D721Med (cell line): ENCODE results near the gene CHRNA1.

Experiments used
- DNase-seq: peaks from one replicate; pipeline ENCODE4 v3.0.0; 2011; ENCODE audit warnings: low spot score; ENCODE audit not compliant: insufficient read length
- FAIRE-seq: peaks from 2 replicates; lab custom pipeline; 2011; peaks lifted over from hg19 to GRCh38; lab: Jason Lieb, UNC
- CTCF ChIP-seq: IDR thresholded peaks from 2 replicates; pipeline ENCODE4 v1.5.1; 2012; ENCODE audit warnings: mild to moderate bottlenecking, control low read depth; ENCODE audit not compliant: insufficient read depth; ENCODE audit errors: missing control alignments

CHRNA1 gene

DNA sequence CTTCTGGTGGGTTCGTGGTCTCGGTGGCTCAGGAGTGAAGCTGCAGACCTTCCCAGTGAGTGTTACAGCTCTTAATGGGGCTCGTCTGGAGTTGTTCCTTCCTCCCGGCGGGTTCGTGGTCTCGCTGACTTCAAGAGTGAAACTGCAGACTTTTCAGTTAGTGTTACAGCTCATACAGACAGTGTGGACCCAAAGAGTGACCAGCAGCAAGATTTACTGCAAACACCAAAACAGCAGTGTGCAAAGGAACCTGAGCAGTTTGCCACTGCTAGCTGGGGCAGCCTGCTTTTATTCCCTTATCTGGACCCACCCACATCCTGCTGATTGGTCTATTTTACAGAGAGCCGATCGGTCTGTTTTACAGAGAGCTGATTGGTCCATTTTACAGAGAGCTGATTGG, 55.6 kb downstream of the CHRNA1 start:
- no peak for TF ChIP-seq CTCF
- FAIRE-seq (no peak), DNase-seq (no peak)

DNA sequence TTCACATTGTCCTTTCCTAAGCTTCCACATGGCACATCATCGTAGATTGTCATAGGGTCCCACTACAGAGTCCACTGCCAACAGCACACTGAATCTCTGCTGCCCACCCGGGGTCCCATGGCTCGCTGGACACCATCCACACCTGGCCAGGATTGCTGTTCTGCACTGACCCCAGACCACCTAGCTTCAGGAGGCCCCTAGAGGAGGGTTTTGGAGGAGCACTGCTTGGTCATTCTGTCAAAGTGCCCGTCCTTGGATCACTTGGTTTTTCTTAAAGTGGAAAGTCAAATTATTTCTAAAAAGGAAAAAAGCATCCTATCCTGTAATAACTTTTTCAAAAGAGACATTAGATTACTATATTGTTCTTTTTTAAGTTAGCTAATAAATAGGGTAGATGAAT, 59.0 kb downstream of the CHRNA1 start:
- TF ChIP-seq CTCF: no peak
- no peak for DNase-seq
- no peak for FAIRE-seq

DNA sequence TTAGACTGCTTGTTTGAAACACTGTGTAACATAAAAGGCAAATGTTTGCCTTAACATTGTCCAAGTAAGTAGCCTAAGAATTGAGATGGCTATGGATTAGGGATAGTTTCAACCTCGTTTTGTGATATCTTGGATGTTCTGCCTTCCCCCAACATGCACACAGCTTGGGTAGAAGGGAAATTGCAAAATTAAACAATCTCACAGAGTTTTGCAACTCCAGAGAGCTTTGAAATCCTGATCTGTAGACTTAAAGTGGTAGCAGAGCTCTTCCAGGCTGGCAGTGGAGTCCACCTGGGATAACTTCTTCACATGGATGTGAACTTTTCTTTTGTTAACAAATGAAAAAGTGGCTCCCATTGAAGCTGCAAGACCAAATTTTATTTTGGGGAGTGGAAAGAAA, 59.6 kb downstream of the CHRNA1 start:
- FAIRE-seq (no peak), DNase-seq (no peak)
- TF ChIP-seq CTCF: no peak

DNA sequence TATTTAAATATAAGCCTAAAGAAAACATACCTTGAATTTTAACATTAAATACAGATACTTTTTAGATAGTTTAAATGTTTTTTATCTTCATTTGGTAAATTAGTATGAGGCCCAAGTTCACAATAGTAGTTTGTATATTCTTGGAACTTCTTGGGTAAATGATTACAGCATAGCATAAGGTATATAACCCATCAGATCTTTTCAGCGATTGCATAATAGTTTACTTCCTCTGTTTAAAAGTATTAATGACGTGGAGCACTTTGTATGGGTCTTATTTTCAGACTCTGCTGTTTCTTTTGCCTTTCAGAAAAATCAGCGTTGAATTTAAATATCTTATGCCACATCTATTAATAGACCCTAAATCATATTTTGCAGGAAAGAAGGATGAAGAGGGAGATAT, 60.2 kb downstream of the CHRNA1 start:
- no peak for DNase-seq
- FAIRE-seq: no peak
- TF ChIP-seq CTCF: no peak

GRCh38 chr2:174703430-174703829, 60.8 kb downstream of the CHRNA1 start:
- FAIRE-seq (no peak), DNase-seq (no peak)
- no peak for TF ChIP-seq CTCF

DNA sequence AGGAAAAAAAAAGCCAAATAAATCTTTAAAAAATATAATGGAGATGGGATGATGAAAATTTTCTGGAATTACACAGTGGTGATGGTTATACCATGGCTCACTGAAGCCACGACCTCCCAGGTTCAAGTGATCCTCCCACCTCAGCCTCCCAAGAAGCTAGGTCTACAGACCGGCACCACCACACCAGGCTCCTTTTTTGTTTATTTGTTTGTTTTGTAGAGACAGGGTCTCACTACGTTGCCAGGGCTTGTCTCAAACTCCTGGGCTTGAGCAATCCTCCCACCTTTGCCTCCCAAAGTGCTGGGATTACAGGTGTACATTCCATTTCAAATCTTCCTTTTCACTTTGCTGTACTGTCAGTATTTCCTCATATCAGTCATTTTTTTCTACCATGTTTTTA, 61.7 kb downstream of the CHRNA1 start:
- no peak for TF ChIP-seq CTCF
- FAIRE-seq (no peak), DNase-seq (no peak)

DNA sequence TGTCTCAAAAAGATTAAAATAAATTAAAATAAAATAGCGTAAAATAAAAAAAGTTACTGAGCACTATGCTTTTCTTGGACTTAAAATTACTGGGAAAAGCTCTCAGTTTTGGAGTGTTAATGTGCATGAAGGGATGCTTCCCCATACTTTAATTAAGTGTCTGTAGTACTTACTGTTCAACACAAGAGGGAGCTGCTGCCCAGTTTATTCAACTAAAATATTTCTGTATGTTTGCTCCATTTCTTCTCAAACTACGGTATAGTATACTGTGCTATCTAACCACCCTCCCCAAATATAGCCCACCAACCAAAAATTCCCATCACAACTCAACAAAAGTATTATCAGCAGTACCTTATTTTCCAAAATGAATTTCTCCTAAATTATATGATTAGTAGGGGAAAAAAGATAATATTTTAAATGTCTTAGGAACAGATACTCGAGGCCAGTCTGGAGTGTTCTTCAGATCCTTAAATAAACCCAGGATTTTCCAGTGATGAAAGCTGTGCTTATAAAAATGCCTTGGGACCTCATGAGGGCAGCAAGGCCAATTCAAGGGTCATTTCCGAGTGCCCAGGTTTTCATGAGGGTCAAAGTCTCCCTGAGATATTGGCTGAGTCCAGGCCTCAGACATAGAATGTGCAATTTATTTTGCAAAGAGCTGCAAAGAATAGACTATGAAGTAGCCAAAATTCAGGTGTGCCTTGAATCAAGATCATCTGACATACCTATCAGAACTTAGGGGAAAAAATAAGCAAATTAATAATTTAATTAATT, 64.1 kb downstream of the CHRNA1 start:
- TF ChIP-seq CTCF: peak; percentile 72
- DNase-seq (peak; percentile 34), FAIRE-seq (no peak)
